Upper lobe of left lung (tissue), 4 donors: ENCODE results near the gene NELFB.

ENCODE experiments used
- EP300 ChIP-seq, 4 donors: sonication (generic); formaldehyde crosslinking; IDR thresholded peaks; one replicate each; pipeline ENCODE4 v1.5.1; 2017; ENCODE audit warnings: antibody characterized with exemption in 4 of 4, control low read depth in 2 of 4
- POLR2A ChIP-seq, 4 donors: fragments of 450-650 bp; IDR thresholded peaks; one replicate each; pipeline ENCODE4 v1.5.1; 2016 to 2017; ENCODE audit warnings: antibody characterized with exemption in 4 of 4, mild to moderate bottlenecking in 2 of 4
- TF ChIP-seq, protein P1 (sequence below), 6 experiments: fragments of 450-650 bp in 4 of 6; fragments of 200-600 bp in 2 of 6; sonication (generic) in 2 of 6; IDR thresholded peaks; one replicate each; pipeline ENCODE4 v1.5.1; 2016 to 2019; ENCODE audit warnings: antibody characterized with exemption in 6 of 6

DNA sequence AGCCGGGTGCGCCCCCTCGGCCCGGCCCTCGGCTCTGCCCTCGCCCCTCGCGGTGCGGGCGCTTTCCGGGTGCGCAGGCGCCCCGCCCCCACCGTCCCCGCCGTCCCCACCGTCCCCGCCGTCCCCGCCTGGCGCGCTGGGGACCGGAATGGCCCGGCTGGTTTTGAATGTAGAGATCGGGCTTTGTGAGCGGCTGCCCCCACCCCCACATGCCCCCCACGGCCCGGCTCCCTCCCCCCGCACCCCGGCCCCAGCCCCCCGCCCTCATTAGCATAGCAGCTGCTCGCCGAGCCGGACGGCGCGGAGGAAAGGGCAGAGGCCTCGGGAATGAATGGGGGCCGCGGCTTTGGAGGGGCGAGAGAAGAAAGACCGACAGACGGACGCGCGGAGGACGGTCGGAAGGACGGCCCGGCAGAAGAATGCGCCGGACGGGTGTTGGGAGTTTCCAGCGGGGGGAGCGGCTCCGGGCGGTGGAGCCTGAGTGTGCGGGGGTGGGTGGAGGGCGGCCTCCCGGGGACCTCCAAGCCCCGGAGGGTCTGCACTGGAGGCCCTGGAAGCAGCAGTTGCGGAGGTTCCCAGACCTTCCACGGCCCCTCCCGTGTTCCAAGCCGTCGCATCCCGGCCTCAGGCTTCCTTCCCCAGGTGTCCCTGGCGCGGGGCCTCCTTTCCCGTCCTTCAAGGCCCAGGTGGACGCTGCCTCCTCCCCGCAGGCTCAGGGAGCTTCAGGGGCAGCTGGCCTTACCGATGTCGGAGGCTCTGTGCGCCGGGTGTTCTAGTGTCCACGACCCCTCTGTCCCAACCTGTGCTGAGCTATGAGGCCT, 40.9 kb downstream of the NELFB start:
- TF ChIP-seq, protein P1, sequence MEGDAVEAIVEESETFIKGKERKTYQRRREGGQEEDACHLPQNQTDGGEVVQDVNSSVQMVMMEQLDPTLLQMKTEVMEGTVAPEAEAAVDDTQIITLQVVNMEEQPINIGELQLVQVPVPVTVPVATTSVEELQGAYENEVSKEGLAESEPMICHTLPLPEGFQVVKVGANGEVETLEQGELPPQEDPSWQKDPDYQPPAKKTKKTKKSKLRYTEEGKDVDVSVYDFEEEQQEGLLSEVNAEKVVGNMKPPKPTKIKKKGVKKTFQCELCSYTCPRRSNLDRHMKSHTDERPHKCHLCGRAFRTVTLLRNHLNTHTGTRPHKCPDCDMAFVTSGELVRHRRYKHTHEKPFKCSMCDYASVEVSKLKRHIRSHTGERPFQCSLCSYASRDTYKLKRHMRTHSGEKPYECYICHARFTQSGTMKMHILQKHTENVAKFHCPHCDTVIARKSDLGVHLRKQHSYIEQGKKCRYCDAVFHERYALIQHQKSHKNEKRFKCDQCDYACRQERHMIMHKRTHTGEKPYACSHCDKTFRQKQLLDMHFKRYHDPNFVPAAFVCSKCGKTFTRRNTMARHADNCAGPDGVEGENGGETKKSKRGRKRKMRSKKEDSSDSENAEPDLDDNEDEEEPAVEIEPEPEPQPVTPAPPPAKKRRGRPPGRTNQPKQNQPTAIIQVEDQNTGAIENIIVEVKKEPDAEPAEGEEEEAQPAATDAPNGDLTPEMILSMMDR (IDR thresholded peaks at IDR 0.05) = no peak
- TF ChIP-seq POLR2A (IDR thresholded peaks at IDR 0.05) = no peak
- TF ChIP-seq EP300 (IDR thresholded peaks at IDR 0.05) = no peak
